ENCODE results near the gene DES. TPM values are rescaled to one million over a fixed set of nuclear protein-coding genes. Genes with fewer than 3 reads are reported as not detected.

Gene DES
- total RNA-seq, 1 experiment from 2014 or later, result 1.6 TPM

DNA sequence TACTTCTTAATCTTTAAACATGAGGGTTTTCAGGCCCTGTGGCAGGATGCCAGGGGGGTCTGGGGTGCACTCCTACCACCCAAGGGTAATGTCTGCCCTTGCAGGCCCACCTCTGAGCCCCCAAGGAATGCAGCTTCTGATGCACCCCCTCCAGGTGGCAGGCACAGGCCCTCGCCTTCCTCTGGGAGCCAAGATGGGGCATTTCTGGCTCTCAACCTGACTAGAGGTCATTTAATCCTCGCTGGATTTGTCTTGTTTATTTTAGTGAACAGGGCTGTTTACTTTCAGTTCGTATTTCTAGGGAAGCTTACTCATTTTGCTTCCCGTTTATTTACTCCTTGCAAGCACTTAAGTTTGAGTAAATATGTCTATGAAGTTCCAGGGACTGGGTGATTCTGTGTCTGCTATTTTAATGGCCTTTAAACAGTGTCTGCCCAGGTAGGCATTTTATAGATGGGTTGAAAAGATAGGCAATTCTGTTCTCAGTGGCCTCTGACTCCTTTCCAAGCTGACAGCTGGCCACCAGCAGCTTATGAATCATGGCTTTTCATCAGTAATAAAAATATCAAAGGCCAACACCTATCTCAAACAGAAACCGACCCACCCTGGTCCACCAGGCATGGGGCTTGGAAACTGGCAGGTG, 19.3 kb upstream of the DES start:
- Mint-ChIP-seq H3K4me1 (peaks cover 32% of the 10 kb centered on the region), H3K9me3 (no peaks in the 10 kb centered on the region), H3K27ac (no peak overlapping the region), H3K4me3 (no peak overlapping the region), H3K36me3 (no peaks in the 10 kb centered on the region), H3K27me3 (ENCODE audit: low read depth) (peaks cover 4% of the 10 kb centered on the region; the same call in 1 of the 2 replicates)
- TF ChIP-seq ZNF232 (CRISPR knock-in tag; IDR thresholded peaks at IDR 0.05), result no peak
- TF ChIP-seq CREB1 (CRISPR knock-in tag; IDR thresholded peaks at IDR 0.05), result no peak
- TF ChIP-seq ZNF121 (CRISPR knock-in tag; IDR thresholded peaks at IDR 0.05), result no peak
- no peak for TF ChIP-seq ZNF263 (CRISPR knock-in tag; IDR thresholded peaks at IDR 0.05; ENCODE audit: low read depth)
- no peak for TF ChIP-seq ZNF671 (CRISPR knock-in tag; IDR thresholded peaks at IDR 0.05)
- TF ChIP-seq FOXJ3 (CRISPR knock-in tag; IDR thresholded peaks at IDR 0.05; ENCODE audit: borderline replicate concordance), result no peak
- no peak for TF ChIP-seq ZNF219 (CRISPR knock-in tag; IDR thresholded peaks at IDR 0.05; ENCODE audit: borderline replicate concordance)
- TF ChIP-seq SMAD4 (CRISPR knock-in tag; IDR thresholded peaks at IDR 0.05), result no peak
- ChIA-PET CTCF (interaction anchor here (0.5 to 1.2 kb wide), 8 partner anchors 11 to 161 kb away, joined by 3 to 6 read pairs (median 4); partner anchors contain the start of gene DNPEP), POLR2A (no interaction called here)
- ATAC-seq, result no peak
- DNase-seq (ENCODE audit: low spot score), result no peak

DNA sequence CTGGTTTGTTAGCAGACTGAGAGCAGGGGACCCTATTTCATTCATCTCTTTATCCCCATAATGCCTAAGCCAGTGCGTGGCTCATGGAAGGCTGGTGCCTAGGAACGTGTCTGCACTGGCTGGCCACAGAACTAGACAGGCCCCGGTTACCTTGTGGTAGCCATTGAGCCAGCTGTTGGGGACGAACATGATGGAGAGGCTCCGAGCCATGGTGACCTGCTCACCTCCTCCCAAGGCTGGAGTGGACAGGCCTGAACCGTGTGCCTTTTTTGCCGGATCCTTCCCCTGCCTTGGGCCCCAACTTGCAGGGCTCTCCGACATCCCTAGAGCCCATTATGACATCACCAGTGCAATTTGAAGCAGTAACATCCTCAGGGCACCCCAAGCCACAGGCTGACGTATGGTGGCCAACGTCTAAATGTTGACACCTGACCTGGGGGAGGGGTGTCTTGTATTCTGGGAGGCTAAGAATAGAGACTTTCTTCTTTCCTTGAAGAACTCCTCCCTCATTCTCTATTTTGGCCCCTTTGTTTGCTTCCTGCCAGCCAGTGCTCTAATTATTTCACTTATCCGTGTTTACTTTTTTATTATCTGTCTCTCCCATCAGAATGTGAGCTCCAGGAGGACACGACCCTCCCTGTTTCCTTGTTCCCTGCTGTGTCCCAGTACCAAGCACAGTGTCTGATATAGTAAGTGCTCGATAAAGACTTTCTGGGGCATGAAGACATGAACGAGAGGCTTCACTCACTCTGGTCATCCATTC, 18.3 kb upstream of the DES start:
- TF ChIP-seq, protein P1, sequence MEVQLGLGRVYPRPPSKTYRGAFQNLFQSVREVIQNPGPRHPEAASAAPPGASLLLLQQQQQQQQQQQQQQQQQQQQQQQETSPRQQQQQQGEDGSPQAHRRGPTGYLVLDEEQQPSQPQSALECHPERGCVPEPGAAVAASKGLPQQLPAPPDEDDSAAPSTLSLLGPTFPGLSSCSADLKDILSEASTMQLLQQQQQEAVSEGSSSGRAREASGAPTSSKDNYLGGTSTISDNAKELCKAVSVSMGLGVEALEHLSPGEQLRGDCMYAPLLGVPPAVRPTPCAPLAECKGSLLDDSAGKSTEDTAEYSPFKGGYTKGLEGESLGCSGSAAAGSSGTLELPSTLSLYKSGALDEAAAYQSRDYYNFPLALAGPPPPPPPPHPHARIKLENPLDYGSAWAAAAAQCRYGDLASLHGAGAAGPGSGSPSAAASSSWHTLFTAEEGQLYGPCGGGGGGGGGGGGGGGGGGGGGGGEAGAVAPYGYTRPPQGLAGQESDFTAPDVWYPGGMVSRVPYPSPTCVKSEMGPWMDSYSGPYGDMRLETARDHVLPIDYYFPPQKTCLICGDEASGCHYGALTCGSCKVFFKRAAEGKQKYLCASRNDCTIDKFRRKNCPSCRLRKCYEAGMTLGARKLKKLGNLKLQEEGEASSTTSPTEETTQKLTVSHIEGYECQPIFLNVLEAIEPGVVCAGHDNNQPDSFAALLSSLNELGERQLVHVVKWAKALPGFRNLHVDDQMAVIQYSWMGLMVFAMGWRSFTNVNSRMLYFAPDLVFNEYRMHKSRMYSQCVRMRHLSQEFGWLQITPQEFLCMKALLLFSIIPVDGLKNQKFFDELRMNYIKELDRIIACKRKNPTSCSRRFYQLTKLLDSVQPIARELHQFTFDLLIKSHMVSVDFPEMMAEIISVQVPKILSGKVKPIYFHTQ (CRISPR knock-in tag; IDR thresholded peaks at IDR 0.05), result no peak
- H3K9me3 Mint-ChIP-seq, result no peaks in the 10 kb centered on the region
- ChIA-PET CTCF (interaction anchor here (1.0 to 6.7 kb wide), 2 partner anchors 36 to 130 kb away, joined by 8 to 119 read pairs; partner anchors contain the start of gene SPEG), POLR2A (no interaction called here)
- DNase-seq (ENCODE audit: low spot score) (no peak), ATAC-seq (no peak)
- peaks cover 3% of the 10 kb centered on the region; the same call in 1 of the 2 replicates for H3K27me3 Mint-ChIP-seq (ENCODE audit: low read depth)
- H3K4me1 Mint-ChIP-seq, result peaks cover 41% of the 10 kb centered on the region
- H3K27ac Mint-ChIP-seq, result no peak overlapping the region
- H3K36me3 Mint-ChIP-seq, result no peaks in the 10 kb centered on the region
- no peak overlapping the region for H3K4me3 Mint-ChIP-seq

DNA sequence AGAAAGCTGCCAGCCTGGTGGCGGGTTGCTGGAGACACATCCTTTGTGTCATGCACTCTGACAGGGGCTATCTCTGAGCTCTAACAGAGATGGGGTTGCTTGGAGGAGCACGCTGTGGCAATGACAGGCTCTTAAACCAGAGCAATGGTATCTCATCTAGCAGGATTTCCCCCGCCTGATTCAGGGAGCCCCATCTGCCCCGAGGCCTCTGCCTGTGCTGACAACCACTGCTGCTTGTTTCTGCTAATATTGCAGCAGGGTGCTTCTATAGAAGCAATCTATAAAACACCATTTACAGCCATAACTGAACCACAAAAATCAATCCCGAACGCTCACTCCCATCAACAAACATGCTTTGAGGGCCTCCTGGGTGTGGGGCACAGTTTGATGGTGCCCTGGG, 17.6 kb upstream of the DES start:
- no peaks in the 10 kb centered on the region; the same call in 1 of the 2 replicates for H3K27me3 Mint-ChIP-seq (ENCODE audit: low read depth)
- H3K27ac Mint-ChIP-seq, result no peak overlapping the region
- H3K9me3 Mint-ChIP-seq, result no peaks in the 10 kb centered on the region
- no peak overlapping the region for H3K4me3 Mint-ChIP-seq
- ChIA-PET CTCF (interaction anchor here (1.0 to 6.7 kb wide), 4 partner anchors 35 to 130 kb away, joined by 3 to 119 read pairs (median 14); partner anchors contain the start of gene SPEG), POLR2A (no interaction called here)
- TF ChIP-seq, protein P2, sequence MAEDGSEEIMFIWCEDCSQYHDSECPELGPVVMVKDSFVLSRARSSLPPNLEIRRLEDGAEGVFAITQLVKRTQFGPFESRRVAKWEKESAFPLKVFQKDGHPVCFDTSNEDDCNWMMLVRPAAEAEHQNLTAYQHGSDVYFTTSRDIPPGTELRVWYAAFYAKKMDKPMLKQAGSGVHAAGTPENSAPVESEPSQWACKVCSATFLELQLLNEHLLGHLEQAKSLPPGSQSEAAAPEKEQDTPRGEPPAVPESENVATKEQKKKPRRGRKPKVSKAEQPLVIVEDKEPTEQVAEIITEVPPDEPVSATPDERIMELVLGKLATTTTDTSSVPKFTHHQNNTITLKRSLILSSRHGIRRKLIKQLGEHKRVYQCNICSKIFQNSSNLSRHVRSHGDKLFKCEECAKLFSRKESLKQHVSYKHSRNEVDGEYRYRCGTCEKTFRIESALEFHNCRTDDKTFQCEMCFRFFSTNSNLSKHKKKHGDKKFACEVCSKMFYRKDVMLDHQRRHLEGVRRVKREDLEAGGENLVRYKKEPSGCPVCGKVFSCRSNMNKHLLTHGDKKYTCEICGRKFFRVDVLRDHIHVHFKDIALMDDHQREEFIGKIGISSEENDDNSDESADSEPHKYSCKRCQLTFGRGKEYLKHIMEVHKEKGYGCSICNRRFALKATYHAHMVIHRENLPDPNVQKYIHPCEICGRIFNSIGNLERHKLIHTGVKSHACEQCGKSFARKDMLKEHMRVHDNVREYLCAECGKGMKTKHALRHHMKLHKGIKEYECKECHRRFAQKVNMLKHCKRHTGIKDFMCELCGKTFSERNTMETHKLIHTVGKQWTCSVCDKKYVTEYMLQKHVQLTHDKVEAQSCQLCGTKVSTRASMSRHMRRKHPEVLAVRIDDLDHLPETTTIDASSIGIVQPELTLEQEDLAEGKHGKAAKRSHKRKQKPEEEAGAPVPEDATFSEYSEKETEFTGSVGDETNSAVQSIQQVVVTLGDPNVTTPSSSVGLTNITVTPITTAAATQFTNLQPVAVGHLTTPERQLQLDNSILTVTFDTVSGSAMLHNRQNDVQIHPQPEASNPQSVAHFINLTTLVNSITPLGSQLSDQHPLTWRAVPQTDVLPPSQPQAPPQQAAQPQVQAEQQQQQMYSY (CRISPR knock-in tag; IDR thresholded peaks at IDR 0.05), result no peak
- no peak for TF ChIP-seq NR2C2 (CRISPR knock-in tag; IDR thresholded peaks at IDR 0.05)
- no peak for TF ChIP-seq ZNF121 (CRISPR knock-in tag; IDR thresholded peaks at IDR 0.05)
- no peak for TF ChIP-seq KAT7 (CRISPR knock-in tag; IDR thresholded peaks at IDR 0.05; ENCODE audit: borderline replicate concordance)
- TF ChIP-seq, protein P3, sequence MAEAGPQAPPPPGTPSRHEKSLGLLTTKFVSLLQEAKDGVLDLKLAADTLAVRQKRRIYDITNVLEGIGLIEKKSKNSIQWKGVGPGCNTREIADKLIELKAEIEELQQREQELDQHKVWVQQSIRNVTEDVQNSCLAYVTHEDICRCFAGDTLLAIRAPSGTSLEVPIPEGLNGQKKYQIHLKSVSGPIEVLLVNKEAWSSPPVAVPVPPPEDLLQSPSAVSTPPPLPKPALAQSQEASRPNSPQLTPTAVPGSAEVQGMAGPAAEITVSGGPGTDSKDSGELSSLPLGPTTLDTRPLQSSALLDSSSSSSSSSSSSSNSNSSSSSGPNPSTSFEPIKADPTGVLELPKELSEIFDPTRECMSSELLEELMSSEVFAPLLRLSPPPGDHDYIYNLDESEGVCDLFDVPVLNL (CRISPR knock-in tag; IDR thresholded peaks at IDR 0.05; ENCODE audit: borderline replicate concordance, low read depth), result no peak
- TF ChIP-seq, protein P4, sequence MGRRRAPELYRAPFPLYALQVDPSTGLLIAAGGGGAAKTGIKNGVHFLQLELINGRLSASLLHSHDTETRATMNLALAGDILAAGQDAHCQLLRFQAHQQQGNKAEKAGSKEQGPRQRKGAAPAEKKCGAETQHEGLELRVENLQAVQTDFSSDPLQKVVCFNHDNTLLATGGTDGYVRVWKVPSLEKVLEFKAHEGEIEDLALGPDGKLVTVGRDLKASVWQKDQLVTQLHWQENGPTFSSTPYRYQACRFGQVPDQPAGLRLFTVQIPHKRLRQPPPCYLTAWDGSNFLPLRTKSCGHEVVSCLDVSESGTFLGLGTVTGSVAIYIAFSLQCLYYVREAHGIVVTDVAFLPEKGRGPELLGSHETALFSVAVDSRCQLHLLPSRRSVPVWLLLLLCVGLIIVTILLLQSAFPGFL (CRISPR knock-in tag; IDR thresholded peaks at IDR 0.05; ENCODE audit: borderline replicate concordance), result no peak
- TF ChIP-seq SMAD3 (CRISPR knock-in tag; IDR thresholded peaks at IDR 0.05; ENCODE audit: borderline replicate concordance), result no peak
- TF ChIP-seq, protein P5, sequence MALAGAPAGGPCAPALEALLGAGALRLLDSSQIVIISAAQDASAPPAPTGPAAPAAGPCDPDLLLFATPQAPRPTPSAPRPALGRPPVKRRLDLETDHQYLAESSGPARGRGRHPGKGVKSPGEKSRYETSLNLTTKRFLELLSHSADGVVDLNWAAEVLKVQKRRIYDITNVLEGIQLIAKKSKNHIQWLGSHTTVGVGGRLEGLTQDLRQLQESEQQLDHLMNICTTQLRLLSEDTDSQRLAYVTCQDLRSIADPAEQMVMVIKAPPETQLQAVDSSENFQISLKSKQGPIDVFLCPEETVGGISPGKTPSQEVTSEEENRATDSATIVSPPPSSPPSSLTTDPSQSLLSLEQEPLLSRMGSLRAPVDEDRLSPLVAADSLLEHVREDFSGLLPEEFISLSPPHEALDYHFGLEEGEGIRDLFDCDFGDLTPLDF (CRISPR knock-in tag; IDR thresholded peaks at IDR 0.05), result no peak
- TF ChIP-seq, protein P6, sequence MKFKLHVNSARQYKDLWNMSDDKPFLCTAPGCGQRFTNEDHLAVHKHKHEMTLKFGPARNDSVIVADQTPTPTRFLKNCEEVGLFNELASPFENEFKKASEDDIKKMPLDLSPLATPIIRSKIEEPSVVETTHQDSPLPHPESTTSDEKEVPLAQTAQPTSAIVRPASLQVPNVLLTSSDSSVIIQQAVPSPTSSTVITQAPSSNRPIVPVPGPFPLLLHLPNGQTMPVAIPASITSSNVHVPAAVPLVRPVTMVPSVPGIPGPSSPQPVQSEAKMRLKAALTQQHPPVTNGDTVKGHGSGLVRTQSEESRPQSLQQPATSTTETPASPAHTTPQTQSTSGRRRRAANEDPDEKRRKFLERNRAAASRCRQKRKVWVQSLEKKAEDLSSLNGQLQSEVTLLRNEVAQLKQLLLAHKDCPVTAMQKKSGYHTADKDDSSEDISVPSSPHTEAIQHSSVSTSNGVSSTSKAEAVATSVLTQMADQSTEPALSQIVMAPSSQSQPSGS (CRISPR knock-in tag; IDR thresholded peaks at IDR 0.05; ENCODE audit: borderline replicate concordance, low read depth), result no peak
- DNase-seq (ENCODE audit: low spot score) (no peak), ATAC-seq (no peak)
- H3K36me3 Mint-ChIP-seq, result no peaks in the 10 kb centered on the region
- H3K4me1 Mint-ChIP-seq, result peaks cover 46% of the 10 kb centered on the region

Data from WTC11 (cell line).